AML-193 (cell line): ENCODE data around the gene MAG.

Experiments used
- DNase-seq, 2 experiments: peaks; one replicate each; lab custom pipeline; 2025; lab: John Stamatoyannopoulos, UW

The MAG gene

DNA sequence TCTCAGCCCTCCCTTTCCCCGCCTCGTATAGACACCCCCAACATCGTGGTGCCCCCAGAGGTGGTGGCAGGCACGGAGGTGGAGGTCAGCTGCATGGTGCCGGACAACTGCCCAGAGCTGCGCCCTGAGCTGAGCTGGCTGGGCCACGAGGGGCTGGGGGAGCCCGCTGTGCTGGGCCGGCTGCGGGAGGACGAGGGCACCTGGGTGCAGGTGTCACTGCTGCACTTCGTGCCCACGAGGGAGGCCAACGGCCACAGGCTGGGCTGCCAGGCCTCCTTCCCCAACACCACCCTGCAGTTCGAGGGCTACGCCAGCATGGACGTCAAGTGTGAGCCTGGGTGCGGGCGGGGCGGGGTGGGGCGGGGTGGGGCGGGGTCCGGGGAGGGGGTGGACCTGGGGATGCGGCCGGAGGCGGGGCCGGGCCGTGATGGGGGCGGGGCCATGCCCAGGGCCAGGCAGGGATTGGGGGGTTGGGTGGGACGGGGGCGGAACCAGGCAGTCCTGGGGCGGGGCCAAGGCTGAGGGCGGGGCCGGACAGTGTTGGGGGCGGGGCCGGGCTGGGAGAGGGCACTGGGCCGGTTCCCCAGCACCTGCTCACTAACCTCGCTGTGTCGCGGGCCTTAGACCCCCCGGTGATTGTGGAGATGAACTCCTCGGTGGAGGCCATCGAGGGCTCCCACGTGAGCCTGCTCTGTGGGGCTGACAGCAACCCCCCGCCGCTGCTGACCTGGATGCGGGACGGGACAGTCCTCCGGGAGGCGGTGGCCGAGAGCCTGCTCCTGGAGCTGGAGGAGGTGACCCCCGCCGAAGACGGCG is 7.8 kb downstream of the MAG start:
- no peak for DNase-seq

DNA sequence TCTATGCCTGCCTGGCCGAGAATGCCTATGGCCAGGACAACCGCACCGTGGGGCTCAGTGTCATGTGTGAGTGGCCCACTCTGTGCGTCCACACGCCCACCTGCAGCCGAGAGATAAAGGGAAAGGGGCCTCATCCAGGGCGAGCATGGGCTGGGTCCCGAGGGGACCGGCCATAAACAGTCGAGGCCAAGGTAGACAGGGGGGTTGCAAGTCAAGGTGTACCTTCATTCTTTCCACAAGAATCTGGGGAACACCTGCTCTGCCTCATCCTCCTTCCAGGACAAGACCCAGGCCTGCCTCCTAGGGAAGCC is 8.3 kb downstream of the MAG start:
- DNase-seq = no peak

DNA sequence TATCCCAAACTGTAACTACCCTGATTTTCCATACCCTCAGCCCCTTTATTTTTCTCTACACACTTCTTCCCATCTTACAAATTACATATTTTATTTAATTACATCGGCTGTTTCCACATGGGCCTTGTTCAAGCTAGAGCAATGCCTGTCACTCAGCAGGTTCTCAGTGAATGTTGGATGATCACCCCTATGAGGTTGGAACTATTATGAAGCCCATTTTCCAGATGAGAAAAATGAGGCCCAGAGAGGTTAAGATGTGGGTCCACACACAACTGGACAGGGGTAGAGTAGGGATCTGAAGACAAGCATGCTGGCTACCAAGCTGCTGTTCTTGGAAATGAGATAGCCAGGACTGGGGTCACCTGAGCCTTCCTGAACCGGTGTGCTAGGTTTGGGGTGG is 10.0 kb downstream of the MAG start:
- DNase-seq = no peak

DNA sequence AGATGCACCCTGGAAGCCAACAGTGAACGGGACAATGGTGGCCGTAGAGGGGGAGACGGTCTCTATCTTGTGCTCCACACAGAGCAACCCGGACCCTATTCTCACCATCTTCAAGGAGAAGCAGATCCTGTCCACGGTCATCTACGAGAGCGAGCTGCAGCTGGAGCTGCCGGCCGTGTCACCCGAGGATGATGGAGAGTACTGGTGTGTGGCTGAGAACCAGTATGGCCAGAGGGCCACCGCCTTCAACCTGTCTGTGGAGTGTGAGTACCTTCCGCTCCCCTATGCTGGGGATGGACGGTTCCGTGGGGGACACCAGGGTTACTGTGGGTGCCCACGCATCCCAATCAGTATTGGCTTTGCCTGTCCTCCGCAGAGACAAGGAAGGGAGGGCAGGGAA is 10.5 kb downstream of the MAG start:
- DNase-seq = no peak

DNA sequence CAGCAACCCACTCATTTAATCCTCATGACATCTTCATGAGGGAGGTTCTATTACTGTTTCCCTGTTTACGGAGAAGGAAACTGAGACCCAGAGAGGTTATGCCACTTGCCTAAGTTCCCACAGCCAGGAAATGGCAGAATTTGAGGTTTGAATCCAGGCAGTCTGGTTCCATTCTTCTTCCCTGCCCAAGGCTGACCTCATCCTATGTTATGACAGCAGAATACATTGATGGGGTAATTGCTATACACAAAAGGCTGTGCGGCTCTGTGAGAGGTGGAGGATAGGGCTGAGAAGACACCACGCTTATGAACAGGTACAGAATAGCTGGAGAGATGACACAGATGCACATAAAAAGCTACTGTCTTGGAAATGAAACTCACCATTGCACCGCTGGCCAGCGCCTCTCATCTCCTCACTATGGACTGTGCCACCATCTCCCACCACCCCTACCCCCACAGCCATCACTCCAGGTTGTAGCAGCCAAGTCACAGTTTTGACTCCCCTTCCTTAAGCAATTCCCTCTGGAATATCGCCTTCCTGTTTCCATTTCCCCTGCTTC is 11.5 kb downstream of the MAG start:
- DNase-seq = no peak

DNA sequence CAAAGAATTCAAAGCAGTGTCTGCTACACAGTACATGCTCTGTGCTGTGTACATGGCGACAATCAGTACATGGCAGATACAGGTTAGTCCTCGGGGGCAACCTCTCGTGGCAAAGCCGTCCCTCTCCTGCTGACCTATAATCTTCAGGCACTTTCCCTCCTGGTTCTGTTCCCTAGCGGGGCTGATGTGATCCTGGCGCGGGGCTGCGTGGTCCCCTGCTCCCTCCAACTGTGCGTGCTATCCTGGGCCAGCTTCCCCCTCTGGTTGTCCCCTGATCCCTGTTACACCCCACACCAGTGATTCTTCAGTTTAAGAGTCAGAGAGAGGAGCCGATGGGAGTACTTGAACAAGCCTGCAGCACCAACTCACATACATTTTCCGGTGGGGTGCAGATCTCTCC is 12.1 kb downstream of the MAG start:
- DNase-seq = no peak

DNA sequence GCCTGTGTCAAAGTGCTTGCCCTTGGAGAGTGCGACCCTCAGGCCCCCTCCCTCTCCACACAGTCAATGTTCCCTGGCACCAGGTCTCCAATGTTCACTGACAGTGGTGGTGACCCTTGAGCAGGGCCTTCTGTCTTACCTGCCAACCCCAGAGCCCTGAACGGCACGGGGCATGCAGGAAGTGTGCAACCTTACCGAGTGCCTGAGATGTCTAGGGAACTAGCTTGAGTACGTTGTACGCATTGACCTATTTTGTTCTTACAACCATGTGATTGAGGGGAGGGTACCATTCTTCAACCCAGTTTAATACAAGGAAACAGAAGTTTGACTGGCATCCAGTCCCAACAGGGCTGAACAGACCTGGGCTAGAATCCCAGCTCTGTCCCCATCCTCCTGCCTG is 13.2 kb downstream of the MAG start:
- DNase-seq = no peak

DNA sequence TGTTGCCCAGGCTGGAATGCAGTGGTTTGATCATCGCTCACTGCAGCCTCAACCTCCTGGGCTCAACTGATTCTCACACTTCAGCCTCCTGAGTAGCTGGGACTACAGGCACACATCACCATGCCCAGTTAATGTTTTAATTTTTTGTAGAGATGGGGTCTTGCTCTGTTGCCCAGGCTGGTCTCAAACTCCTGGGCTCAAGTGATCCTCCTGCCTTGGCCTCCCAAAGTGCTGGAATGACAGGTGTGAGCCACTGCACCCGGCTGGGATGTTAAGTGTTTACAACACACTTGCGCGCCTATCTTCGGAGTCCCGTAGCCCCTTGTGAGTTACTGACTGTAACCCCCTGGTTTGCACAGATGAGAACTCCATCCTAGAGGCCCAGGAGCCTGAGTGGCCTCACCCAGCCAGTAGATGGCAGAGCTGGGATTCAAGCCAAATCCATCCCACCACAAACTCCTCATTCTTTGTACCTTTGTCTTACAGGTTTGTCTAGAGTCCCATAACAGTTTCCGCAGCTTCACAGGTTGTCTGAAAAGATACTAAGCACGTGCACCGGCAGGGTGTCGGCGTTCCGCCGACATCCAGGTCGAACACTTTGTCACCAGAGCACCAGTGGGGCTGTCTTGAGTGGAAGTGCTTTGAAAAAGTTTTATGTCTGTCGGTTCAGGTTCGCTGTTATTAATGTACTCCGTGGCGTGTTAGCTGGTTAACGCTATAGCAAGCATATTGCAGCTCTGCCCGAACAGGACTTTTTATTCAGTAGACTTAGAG is 14.7 kb downstream of the MAG start:
- DNase-seq = peak in 1 of 2 experiments; percentile 20

DNA sequence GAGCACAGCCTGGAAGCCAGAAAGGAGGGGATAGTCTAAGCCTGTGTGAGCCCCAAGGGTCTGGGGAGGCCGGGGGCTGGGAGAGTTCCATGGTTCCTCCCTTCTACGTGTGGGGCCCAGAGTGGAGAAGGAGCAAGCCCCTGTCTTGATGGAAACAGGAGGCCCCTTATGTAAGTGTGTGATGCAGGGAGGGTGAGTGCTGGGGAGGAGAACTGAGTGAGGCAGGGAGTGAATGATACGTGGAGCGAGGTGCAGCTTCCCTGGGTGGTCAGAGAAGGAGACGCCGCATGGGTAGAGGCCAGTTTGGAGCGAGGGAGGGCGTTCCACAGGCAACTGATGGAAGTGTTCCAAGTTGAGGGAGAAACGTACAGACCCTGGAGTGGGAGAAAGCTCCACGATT is 16.0 kb downstream of the MAG start:
- no peak for DNase-seq

DNA sequence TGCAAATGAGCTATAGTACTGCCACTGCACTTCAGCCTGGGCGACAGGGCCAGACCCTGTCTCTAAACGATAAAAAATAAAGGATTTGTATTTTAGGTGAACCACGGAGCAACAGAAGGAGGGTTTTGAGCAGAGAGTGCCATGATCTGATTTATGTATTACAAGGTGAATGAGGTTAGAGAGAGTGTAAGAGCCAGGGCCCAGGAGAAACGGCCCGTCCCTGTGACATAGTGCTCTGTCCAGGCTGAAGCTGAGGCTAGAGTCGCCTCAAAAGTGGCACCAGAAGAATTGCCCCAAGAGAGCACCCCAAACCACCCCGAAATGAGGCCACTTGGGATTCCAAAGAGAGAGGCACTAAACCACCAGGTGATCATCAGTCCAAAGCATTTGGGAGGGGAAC is 16.9 kb downstream of the MAG start:
- no peak for DNase-seq

DNA sequence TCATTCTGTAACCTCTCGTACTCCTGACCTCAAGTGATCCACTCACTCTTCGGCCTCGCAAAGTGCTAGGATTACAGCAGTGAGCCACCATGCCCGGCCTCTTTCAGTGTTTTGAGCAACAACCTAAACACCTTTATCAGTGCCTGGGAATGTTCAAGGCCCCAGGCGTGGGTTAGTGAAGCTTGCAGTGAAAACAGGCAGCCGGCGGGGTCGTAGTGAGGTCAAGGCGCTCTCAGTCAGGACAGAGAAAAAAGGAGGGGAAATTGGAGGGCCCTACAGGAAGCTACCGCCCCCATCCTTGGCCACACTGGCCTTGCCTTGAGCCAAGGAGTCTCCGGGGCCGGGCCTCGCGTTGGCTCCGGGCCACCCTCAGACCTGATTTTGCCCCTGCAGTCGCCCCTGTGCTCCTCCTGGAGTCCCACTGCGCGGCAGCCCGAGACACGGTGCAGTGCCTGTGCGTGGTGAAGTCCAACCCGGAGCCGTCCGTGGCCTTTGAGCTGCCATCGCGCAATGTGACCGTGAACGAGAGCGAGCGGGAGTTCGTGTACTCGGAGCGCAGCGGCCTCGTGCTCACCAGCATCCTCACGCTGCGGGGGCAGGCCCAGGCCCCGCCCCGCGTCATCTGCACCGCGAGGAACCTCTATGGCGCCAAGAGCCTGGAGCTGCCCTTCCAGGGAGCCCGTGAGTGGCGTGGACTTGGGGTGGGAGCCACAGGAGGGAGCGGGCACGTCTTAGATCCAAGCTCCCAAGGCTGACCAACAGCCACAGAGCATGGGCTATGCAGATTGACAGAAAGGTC is 17.7 kb downstream of the MAG start:
- no peak for DNase-seq

DNA sequence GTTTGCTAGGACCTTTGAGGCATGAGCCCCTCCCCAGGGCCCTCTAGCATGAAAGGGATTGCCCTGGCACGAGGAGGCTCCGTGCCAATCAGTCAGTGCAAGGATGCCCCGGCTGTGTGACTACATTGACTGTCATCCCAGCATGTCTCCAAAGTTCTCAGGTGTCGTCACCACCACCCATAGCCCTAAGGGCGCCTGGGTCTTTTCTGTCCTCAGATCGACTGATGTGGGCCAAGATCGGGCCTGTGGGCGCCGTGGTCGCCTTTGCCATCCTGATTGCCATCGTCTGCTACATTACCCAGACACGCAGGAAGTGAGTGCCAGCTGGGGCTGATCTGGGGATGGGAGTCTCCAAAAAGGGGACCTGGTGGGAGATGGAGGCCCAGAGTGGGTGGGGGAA is 18.4 kb downstream of the MAG start:
- no peak for DNase-seq

DNA sequence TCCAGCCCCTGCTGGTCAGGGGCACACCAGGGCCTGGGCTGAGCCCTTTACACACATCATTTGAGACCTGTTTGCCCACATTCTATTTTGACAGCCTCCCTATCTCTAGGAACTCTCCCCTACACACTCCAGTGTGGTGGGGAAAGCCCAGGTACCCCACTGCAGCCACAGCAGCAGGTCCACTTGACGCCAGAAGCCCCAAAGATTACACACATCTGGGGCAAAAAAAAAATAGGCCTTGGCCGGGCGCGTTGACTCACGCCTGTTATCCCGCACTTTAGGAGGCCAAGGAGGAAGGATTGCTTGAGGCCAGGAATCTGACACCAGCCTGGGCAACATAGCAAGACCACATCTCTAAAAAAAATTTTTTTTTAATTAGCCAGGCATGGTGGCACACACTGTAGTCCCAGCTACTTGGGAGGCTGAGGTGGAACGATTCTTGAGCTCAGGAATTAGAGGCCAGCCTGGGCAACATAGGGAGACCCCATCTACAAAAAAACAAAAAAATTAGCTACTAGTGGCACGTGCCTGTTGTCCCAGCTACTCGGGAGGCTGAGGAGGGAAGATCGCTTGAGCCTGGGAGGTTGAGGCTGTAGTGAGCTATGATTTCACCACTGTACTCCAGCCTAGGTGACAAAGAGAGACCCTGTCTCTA is 19.0 kb downstream of the MAG start:
- no peak for DNase-seq

DNA sequence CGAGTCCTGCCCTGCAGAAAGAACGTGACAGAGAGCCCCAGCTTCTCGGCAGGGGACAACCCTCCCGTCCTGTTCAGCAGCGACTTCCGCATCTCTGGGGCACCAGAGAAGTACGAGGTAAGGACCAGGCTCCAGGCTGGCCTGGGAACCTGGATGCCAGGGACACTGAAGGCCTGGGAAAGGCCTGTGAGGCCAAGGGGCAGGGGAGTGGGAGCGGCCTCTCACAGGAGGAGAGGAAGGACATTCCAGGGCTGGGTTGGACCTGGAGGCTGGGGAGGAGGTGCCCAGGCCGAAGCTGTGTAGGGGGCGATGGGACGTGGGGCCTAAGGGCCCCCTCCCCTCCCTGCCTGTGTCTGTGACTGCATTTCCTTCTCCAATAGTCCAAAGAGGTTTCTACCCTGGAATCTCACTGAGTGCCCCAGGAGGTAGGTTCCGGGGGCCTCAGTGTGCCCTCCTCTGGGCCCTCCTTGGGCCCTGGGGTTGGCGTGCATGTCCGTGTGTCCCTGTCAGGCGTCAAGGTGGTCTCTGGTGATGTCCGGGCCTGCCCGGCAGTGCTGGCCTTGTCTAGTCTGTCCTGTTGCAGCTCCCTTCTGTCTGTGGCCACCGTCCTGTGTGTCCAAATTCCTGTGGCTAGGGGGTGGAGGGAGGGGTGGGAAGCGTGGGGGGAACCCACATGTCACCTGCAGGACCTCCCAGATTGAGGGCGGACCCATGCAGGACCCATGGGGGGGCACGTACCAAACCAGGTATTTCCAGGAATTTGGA is 20.1 kb downstream of the MAG start:
- DNase-seq = no peak

DNA sequence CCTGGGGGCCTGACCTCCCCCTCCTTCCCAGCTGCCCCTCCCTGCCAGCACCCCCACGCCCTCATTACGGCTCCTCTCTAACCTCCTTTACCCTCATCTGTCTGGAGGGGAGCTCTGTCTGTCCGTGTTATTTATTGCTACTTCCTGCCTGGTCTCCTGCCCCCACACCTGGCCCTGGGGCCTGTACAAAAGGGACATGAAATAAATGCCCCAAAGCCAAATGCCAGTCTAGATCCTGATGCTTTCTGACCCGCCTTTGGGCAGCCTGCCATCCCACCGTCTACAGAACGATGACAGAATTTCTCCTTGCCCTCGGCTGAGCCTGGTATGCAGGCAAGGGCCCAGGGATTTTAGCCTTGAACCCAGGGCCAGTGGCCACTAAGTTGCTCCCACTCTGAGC is 21.6 kb downstream of the MAG start:
- DNase-seq = no peak

DNA sequence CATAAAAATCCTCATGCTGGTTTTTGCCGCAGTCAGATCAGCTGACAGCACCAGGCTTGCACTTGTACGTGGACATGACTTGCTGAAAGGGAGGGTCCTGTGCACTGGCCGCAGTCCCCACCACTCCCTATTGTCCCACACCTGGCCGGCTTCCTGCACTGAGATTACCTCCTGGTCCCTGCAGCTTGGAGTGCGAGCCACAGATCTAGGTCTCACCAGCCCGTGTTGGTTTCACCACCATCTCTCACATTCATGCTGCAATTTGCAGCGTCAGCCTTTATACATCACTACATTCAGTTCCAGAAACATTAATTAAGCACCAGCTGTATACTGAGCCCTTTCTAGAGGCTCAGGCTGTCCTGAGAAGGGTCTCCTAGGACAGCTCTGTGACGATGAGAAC is 22.1 kb downstream of the MAG start:
- DNase-seq = no peak

DNA sequence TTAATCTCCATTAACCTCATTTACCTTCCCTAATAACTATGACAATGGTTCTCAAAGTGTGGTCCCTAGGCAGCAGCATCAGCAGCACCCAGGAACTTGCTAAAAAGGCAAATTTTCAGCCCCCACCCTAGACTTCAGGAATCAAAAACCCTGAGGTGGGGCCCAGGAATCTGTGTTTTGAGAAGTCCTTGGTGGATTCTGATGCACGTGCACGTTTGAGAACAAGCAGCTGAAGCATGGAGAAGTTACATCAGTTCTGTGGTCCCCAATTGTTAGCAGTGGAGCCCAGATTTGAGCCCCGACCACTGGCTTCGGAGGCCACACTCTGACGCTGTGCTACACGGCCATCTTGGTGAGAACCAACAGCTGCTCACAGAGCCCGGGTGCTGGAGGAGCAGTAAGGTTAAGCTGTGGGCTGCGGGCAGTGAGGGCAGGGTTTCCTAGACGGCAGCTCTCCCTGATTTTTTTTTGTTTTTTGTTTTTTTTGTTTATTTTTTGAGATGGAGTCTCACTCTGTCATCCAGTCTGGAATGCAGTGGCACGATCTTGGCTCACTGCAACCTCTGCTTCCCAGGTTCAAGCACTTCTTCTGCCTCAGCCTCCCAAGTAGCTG is 23.0 kb downstream of the MAG start:
- DNase-seq = no peak

DNA sequence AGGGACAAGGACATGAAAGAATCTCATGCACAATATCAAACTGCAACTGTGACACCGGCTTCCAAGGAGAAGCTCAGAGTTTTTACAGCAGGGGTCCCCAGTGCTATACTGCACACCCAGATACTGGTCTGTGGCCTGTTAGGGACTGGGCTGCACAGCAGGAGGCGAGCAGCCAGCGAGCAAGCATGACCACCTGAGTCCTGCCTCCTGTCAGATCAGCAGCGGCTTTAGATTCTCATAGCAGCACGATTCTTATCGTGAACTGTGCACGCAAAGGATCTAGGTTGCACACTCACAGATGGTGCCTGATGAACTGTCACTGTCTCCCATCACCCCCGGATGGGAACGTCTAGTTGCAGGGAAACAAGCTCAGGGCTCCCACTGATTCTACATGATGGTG is 23.9 kb downstream of the MAG start:
- no peak for DNase-seq

DNA sequence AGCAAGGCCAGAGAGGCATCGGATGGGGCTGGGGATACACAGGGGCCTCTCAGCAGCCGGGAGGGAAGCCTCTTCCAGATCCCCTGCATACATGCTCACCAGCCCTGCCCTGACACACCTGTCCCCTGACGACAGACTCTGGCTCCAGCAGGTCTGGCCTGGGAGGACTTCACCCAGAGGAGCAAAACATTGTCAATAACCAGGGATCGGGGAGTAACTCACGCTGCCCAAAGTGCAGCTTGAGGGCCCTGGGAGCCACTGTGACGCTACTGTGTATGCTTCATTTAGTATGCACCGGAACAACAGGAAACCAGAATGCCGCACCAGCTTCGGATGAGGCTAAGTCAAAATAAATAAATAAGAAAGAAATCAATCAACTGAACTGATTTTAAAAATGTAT is 24.6 kb downstream of the MAG start:
- DNase-seq = no peak

DNA sequence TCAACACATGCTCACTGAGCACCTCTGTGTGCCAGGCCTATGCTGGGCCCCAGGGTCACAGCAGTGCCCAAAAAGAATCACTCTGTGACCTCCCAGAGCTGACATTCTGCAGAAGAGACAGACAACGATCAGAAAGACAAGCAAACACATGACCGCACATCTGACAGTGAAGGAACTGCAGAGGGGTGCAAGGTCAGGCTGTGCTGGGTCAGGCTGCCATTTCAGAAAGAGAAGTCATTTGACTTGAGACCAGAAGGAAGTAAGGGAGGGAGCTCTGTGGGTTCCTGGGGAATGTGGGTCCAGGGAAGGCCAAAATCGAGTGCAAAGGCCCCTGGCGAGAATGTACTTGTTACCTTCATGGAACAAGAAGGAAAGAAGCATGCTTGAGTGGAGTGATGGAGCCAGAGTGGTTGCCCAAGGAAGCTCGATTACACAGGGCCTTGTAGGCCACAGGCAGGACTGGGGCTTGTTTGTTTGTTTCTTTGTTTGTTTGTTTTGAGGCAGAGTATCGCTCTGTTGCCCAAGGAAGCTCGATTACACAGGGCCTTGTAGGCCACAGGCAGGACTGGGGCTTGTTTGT is 25.6 kb downstream of the MAG start:
- DNase-seq = peak in 1 of 2 experiments; percentile 8
